Measurements from ENCODE around the gene ANKRD37. TPM values are rescaled to one million over a fixed set of nuclear protein-coding genes. Genes with fewer than 3 reads are reported as not detected.

ANKRD37 gene
- total RNA-seq, 4 donors from 2014 or later = 2.0 to 10.0 (median 7.1) TPM

- H3K4me1 ChIP-seq = peaks cover 0 to under 1% (median 0%) of the 10 kb centered on the region in 4 donors
- no peaks in the 10 kb centered on the region for H3K9me3 ChIP-seq
- in situ Hi-C loops (cut with MboI; ENCODE audit: low pct_ligation_motif_present in 1 of 4, low pct_unique_long_range_greater_than_20kb in 1 of 4, low sequenced_read_pairs in 3 of 4) = no loop called here
- H3K36me3 ChIP-seq = peaks cover 0 to 57% (median 12%) of the 10 kb centered on the region in 4 donors
- intact Hi-C loops (cut with DNase I; ENCODE audit: low total_unique reads) = no loop called here
- DNase-seq = no peak
- TF ChIP-seq EP300 (IDR thresholded peaks at IDR 0.05; ENCODE audit: low read depth) (no peak), POLR2AphosphoS5 (IDR thresholded peaks at IDR 0.05) (no peak), POLR2A (IDR thresholded peaks at IDR 0.05) (no peak), CTCF (IDR thresholded peaks at IDR 0.05) (no peak)
- no peak overlapping the region for H3K4me3 ChIP-seq
- no peaks in the 10 kb centered on the region for H3K27me3 ChIP-seq
- H3K27ac ChIP-seq = no peak overlapping the region
- 71 to 83% methylated on average over 6 of the region's 6 CpGs for WGBS, 2 donors (ENCODE audit: low coverage in 1 of 2)
Measured at GRCh38 chr4:185405296-185405999, 8.8 kb downstream of the ANKRD37 start.

- WGBS, 2 donors (ENCODE audit: low coverage in 1 of 2) = 86% methylated on average over 2 of the region's 2 CpGs; no CpG with 5 or more reads in 1 of the 2 donors
- H3K4me3 ChIP-seq = no peak overlapping the region
- intact Hi-C loops (cut with DNase I; ENCODE audit: low total_unique reads) (no loop called here), in situ Hi-C loops (cut with MboI; ENCODE audit: low pct_ligation_motif_present in 1 of 4, low pct_unique_long_range_greater_than_20kb in 1 of 4, low sequenced_read_pairs in 3 of 4) (no loop called here)
- no peaks in the 10 kb centered on the region for H3K27me3 ChIP-seq
- H3K27ac ChIP-seq = no peak overlapping the region
- DNase-seq = no peak
- no peak for TF ChIP-seq EP300 (IDR thresholded peaks at IDR 0.05; ENCODE audit: low read depth)
- TF ChIP-seq POLR2A (IDR thresholded peaks at IDR 0.05) = no peak
- no peak for TF ChIP-seq CTCF (IDR thresholded peaks at IDR 0.05)
- TF ChIP-seq POLR2AphosphoS5 (IDR thresholded peaks at IDR 0.05) = no peak
- no peaks in the 10 kb centered on the region for H3K4me1 ChIP-seq
- H3K36me3 ChIP-seq = peaks cover 0 to 47% (median 3%) of the 10 kb centered on the region in 4 donors
- no peaks in the 10 kb centered on the region for H3K9me3 ChIP-seq
Measured at GRCh38 chr4:185408432-185408831, 11.8 kb downstream of the ANKRD37 start.

GRCh38 chr4:185411849-185412248 is 15.2 kb downstream of the ANKRD37 start:
- in situ Hi-C loops (cut with MboI; ENCODE audit: low pct_ligation_motif_present in 1 of 4, low pct_unique_long_range_greater_than_20kb in 1 of 4, low sequenced_read_pairs in 3 of 4) = no loop called here
- Histone ChIP-seq H3K9me3 (no peaks in the 10 kb centered on the region), H3K4me3 (no peak overlapping the region), H3K27me3 (no peaks in the 10 kb centered on the region), H3K4me1 (no peaks in the 10 kb centered on the region), H3K27ac (no peak overlapping the region), H3K36me3 (peaks cover 0 to 47% (median 9%) of the 10 kb centered on the region in 4 donors)
- TF ChIP-seq EP300 (IDR thresholded peaks at IDR 0.05; ENCODE audit: low read depth) (no peak), CTCF (IDR thresholded peaks at IDR 0.05) (no peak), POLR2A (IDR thresholded peaks at IDR 0.05) (no peak), POLR2AphosphoS5 (IDR thresholded peaks at IDR 0.05) (no peak)
- no peak for DNase-seq
- WGBS, 2 donors (ENCODE audit: low coverage in 1 of 2) = 78 to 79% methylated on average over 5 of the region's 5 CpGs
- intact Hi-C loops (cut with DNase I; ENCODE audit: low total_unique reads) = no loop called here

GRCh38 chr4:185412412-185412811 is 15.8 kb downstream of the ANKRD37 start:
- no peak overlapping the region for H3K4me3 ChIP-seq
- no peak for TF ChIP-seq CTCF (IDR thresholded peaks at IDR 0.05)
- no peak for TF ChIP-seq EP300 (IDR thresholded peaks at IDR 0.05; ENCODE audit: low read depth)
- TF ChIP-seq POLR2AphosphoS5 (IDR thresholded peaks at IDR 0.05) = no peak
- TF ChIP-seq POLR2A (IDR thresholded peaks at IDR 0.05) = no peak
- H3K27ac ChIP-seq = no peak overlapping the region
- intact Hi-C loops (cut with DNase I; ENCODE audit: low total_unique reads) = no loop called here
- H3K36me3 ChIP-seq = peaks cover 0 to 50% (median 9%) of the 10 kb centered on the region in 4 donors
- in situ Hi-C loops (cut with MboI; ENCODE audit: low pct_ligation_motif_present in 1 of 4, low pct_unique_long_range_greater_than_20kb in 1 of 4, low sequenced_read_pairs in 3 of 4) = no loop called here
- H3K4me1 ChIP-seq = no peaks in the 10 kb centered on the region
- DNase-seq = no peak
- H3K27me3 ChIP-seq = no peaks in the 10 kb centered on the region
- 89 to 93% methylated on average over 4 to 5 of the region's 5 CpGs for WGBS, 2 donors (ENCODE audit: low coverage in 1 of 2)
- H3K9me3 ChIP-seq = no peaks in the 10 kb centered on the region

Measured in transverse colon (tissue), 4 donors.